Vagina (tissue), 2 donors: ENCODE measurements around the gene UBIAD1. TPM values are rescaled to one million over a fixed set of nuclear protein-coding genes. Genes with fewer than 3 reads are reported as not detected.
"Not testable (repeated sequence)": the region's sequence is repeated elsewhere in the genome, so short reads cannot be mapped to it uniquely, and the experiment has no call there.

Experiments used
- DNase-seq, 2 donors: peaks; one replicate each; pipeline ENCODE4 v3.0.0-alpha.2; 2017; ENCODE audit errors: extremely low spot score in 2 of 2
- H3K27ac ChIP-seq: fragments of 200-600 bp; sonication (generic); one replicate; pipeline ENCODE4 v1.5.1; 2019
- H3K27me3 ChIP-seq: fragments of 200-600 bp; sonication (generic); one replicate; pipeline ENCODE4 v1.5.1; 2019
- H3K36me3 ChIP-seq, 2 donors: fragments of 200-600 bp; sonication (generic); one replicate each; pipeline ENCODE4 v1.5.1; 2017 to 2019
- H3K4me1 ChIP-seq: fragments of 200-600 bp; sonication (generic); one replicate; pipeline ENCODE4 v1.5.1; 2019
- H3K4me3 ChIP-seq, 2 donors: fragments of 200-600 bp; sonication (generic); 1 replicate in 1 of 2; 2 replicates in 1 of 2; pipeline ENCODE4 v1.5.1; 2016 to 2019
- H3K9me3 ChIP-seq: fragments of 200-600 bp; sonication (generic); one replicate; pipeline ENCODE4 v1.5.1; 2019
- POLR2A ChIP-seq, 2 donors: fragments of 450-650 bp; IDR thresholded peaks; one replicate each; pipeline ENCODE4 v1.6.1; 2017; ENCODE audit warnings: antibody characterized with exemption in 2 of 2, mild to moderate bottlenecking in 2 of 2, moderate library complexity in 2 of 2
- POLR2AphosphoS5 ChIP-seq, 2 donors: sonication (generic); formaldehyde crosslinking; IDR thresholded peaks; one replicate each; pipeline ENCODE4 v1.9.0; 2017; ENCODE audit warnings: antibody characterized with exemption in 2 of 2, mild to moderate bottlenecking in 2 of 2, low read depth in 1 of 2; ENCODE audit not compliant: insufficient read depth in 1 of 2
- intact Hi-C: fragments of 100-400 bp; cut with DNase I; formaldehyde crosslinking; loops from one replicate; pipeline ENCODE4 v1.15.1; 2023
- total RNA-seq: library from RNA; depleted of rRNA; stranded (reverse); fragments of >200 nt; gene quantifications from one replicate; pipeline ENCODE4 v1.2.3, GENCODE V29; 2016
- TF ChIP-seq, protein P1 (sequence below), 3 experiments: fragments of 450-650 bp in 2 of 3; fragments of 200-600 bp in 1 of 3; sonication (generic) in 1 of 3; IDR thresholded peaks; one replicate each; pipeline ENCODE4 v1.5.1; 2017 to 2019; ENCODE audit warnings: antibody characterized with exemption in 3 of 3, mild to moderate bottlenecking in 2 of 3, moderate library complexity in 2 of 3

UBIAD1 gene
- total RNA-seq, 1 donor from 2014 or later = 8.6 TPM

DNA sequence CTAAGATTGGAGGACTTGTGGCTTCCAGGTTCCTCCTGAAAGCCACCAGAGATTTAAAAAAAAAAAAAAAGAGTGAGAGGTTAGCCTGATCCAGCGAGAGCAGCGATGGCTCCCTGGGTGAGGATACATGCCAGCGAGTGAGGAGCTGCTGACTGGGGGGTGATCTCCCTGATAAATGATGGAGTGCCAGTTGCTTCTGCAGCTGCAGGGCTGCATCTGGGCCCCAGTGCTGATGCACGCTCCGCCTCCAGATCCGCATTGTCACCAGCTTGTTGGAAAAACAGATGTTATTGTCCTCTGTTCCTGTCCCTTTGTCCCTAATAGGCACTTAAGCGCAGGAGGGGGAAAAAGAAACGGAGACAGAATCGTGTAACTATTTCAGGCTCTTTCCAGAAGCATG is 28.6 kb downstream of the UBIAD1 start:
- no peaks in the 10 kb centered on the region for H3K27me3 ChIP-seq
- H3K4me1 ChIP-seq = no peaks in the 10 kb centered on the region
- H3K27ac ChIP-seq = no peak overlapping the region
- H3K4me3 ChIP-seq = no peak overlapping the region
- no peak for DNase-seq
- intact Hi-C loops = no loop called here
- TF ChIP-seq POLR2AphosphoS5 (IDR thresholded peaks at IDR 0.05; ENCODE audit: insufficient read depth in 1 of 2, low read depth in 1 of 2) = no peak
- TF ChIP-seq, protein P1, sequence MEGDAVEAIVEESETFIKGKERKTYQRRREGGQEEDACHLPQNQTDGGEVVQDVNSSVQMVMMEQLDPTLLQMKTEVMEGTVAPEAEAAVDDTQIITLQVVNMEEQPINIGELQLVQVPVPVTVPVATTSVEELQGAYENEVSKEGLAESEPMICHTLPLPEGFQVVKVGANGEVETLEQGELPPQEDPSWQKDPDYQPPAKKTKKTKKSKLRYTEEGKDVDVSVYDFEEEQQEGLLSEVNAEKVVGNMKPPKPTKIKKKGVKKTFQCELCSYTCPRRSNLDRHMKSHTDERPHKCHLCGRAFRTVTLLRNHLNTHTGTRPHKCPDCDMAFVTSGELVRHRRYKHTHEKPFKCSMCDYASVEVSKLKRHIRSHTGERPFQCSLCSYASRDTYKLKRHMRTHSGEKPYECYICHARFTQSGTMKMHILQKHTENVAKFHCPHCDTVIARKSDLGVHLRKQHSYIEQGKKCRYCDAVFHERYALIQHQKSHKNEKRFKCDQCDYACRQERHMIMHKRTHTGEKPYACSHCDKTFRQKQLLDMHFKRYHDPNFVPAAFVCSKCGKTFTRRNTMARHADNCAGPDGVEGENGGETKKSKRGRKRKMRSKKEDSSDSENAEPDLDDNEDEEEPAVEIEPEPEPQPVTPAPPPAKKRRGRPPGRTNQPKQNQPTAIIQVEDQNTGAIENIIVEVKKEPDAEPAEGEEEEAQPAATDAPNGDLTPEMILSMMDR (IDR thresholded peaks at IDR 0.05) = no peak
- TF ChIP-seq POLR2A (IDR thresholded peaks at IDR 0.05) = no peak
- H3K9me3 ChIP-seq = no peaks in the 10 kb centered on the region
- no peaks in the 10 kb centered on the region for H3K36me3 ChIP-seq

DNA sequence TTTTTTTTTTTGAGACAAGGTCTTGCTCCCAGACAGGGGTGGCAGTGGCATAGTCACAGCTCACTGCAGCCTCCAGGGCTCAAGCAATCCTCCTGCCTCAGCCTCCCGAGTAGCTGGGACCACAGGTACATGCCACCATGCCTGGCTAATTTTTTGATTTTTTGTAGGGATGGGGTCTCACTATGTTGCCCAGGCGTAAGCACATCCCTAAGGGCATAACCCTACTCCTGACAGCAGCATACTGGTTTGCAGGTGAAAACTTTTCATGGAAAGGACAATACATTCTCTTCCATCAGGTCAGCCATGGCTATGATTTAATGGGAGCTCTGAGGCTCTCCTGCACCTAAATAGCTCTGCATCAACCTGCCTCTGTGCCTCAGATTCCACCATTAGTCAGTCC is 29.4 kb downstream of the UBIAD1 start:
- H3K27me3 ChIP-seq = no peaks in the 10 kb centered on the region
- no peak overlapping the region for H3K27ac ChIP-seq
- no peak for DNase-seq
- no peak overlapping the region for H3K4me3 ChIP-seq
- no peaks in the 10 kb centered on the region for H3K9me3 ChIP-seq
- H3K4me1 ChIP-seq = no peaks in the 10 kb centered on the region
- H3K36me3 ChIP-seq = no peaks in the 10 kb centered on the region
- intact Hi-C loops = no loop called here
- TF ChIP-seq POLR2AphosphoS5 (IDR thresholded peaks at IDR 0.05; ENCODE audit: insufficient read depth in 1 of 2, low read depth in 1 of 2) (no peak), POLR2A (IDR thresholded peaks at IDR 0.05) (no peak)
- TF ChIP-seq, protein P1 (IDR thresholded peaks at IDR 0.05) = no peak

DNA sequence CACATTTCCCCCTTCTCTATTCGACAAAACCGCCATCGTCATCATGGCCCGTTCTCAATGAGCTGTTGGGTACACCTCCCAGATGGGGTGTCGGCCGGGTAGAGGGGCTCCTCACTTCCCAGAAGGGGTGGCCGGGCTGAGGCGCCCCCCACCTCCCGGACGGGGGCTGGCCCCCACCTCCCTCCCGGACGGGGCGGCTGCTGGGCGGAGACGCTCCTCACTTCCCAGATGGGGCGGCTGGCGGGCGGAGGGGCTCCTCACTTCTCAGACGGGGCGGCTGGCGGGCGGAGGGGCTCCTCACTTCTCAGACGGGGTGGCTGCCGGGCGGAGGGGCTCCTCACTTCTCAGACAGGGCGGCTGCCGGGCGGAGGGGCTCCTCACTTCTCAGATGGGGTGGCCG is 32.5 kb downstream of the UBIAD1 start:
- intact Hi-C loops, DNase-seq, H3K4me1 ChIP-seq, H3K27me3 ChIP-seq, H3K36me3 ChIP-seq, H3K27ac ChIP-seq, H3K9me3 ChIP-seq, H3K4me3 ChIP-seq: not testable (repeated sequence)

DNA sequence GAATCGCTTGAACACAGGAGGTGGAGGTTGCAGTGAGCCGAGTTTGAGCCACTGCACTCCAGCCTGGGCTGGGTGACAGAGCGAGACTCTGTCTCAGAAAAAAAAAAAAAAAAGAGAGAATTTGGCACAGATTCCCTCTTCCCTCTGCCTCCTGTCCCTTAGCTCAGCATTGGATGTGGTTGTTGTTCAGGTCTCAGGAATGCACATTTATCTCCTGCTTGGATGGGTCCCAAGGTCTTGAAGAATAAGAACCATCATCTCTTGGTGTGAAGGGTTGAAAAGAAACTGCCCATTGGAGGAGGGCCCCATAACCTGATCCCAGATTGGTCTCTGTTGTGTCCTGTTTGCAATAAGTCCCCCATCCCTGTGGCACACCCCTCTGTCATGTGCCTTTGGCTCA is 34.9 kb downstream of the UBIAD1 start:
- no peak for TF ChIP-seq POLR2AphosphoS5 (IDR thresholded peaks at IDR 0.05; ENCODE audit: insufficient read depth in 1 of 2, low read depth in 1 of 2)
- no peak for TF ChIP-seq POLR2A (IDR thresholded peaks at IDR 0.05)
- TF ChIP-seq, protein P1 (IDR thresholded peaks at IDR 0.05) = no peak
- Histone ChIP-seq H3K9me3 (no peaks in the 10 kb centered on the region), H3K4me1 (no peaks in the 10 kb centered on the region), H3K4me3 (no peak overlapping the region), H3K27ac (no peak overlapping the region), H3K27me3 (no peaks in the 10 kb centered on the region), H3K36me3 (no peaks in the 10 kb centered on the region)
- no peak for DNase-seq
- intact Hi-C loops = no loop called here

DNA sequence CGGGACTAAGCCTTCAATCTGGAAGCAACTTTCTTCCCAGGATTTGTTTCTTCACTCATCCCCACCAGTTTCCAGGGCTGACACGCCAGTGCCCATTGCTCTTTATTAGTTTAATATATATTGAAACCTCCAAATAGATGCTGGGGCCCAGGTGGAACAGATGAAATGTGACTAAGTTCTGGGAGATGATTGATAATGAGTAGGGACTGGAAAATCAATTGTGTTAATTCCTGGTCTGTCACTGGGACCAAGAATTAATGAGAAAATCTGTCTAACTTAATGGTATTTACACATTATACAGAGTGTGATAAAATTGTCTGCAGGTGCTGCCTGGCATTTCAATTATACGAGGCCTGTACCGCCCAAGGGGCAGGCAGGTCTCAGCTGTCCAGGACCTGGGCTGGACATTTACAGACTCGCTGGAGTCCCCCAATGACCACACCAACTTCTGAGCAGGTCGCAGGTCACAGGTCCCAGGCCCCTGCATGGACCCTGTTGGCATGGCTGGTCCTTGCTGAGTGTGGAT is 35.8 kb downstream of the UBIAD1 start:
- no peaks in the 10 kb centered on the region for H3K27me3 ChIP-seq
- H3K27ac ChIP-seq = no peak overlapping the region
- H3K4me1 ChIP-seq = no peaks in the 10 kb centered on the region
- H3K9me3 ChIP-seq = no peaks in the 10 kb centered on the region
- TF ChIP-seq POLR2A (IDR thresholded peaks at IDR 0.05) = no peak
- TF ChIP-seq POLR2AphosphoS5 (IDR thresholded peaks at IDR 0.05; ENCODE audit: insufficient read depth in 1 of 2, low read depth in 1 of 2) = no peak
- TF ChIP-seq, protein P1 (IDR thresholded peaks at IDR 0.05) = no peak
- no peak for DNase-seq
- H3K36me3 ChIP-seq = no peaks in the 10 kb centered on the region
- intact Hi-C loops = no loop called here
- no peak overlapping the region for H3K4me3 ChIP-seq
